Measurements from ENCODE around the gene CENPT.

DNA sequence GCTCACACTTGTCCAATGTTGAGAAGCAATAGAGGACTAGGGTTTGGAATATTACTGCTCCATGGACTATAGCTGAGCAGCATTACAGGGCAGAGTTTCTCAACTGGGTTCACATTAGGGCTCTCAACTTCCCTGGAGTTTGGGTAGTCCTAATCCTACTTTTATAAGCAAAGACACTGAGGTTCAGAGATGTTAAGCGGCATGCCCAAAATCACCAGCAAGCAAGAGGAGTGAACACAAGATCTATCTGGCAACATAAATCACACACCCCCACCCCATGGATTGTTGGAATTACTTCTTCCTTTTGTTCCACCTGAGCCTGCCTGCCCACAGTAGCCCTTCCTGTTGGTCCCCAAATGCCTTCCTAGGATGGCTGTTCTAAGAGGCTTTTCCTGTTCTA is 35.6 kb downstream of the CENPT start:
- TF ChIP-seq, protein P1, sequence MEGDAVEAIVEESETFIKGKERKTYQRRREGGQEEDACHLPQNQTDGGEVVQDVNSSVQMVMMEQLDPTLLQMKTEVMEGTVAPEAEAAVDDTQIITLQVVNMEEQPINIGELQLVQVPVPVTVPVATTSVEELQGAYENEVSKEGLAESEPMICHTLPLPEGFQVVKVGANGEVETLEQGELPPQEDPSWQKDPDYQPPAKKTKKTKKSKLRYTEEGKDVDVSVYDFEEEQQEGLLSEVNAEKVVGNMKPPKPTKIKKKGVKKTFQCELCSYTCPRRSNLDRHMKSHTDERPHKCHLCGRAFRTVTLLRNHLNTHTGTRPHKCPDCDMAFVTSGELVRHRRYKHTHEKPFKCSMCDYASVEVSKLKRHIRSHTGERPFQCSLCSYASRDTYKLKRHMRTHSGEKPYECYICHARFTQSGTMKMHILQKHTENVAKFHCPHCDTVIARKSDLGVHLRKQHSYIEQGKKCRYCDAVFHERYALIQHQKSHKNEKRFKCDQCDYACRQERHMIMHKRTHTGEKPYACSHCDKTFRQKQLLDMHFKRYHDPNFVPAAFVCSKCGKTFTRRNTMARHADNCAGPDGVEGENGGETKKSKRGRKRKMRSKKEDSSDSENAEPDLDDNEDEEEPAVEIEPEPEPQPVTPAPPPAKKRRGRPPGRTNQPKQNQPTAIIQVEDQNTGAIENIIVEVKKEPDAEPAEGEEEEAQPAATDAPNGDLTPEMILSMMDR (IDR thresholded peaks at IDR 0.05): no peak
- no peak for TF ChIP-seq POLR2A (IDR thresholded peaks at IDR 0.05)

All from body of pancreas (tissue), 4 donors.